Activated T-helper 2 cell treated with anti-CD3 and anti-CD28 coated beads, Interferon-gamma antibody, Interleukin-2, Interleukin-4, amounts not matched to agents 10 μg/mL and 5 μg/mL and 100 μg/mL, durations not matched to agents 14 hours and 24 hours and 36 hours (primary cell): ENCODE results near the gene NBPF3. TPM values are rescaled to one million over a fixed set of nuclear protein-coding genes. Genes with fewer than 3 reads are reported as not detected.

Source experiments
- DNase-seq: peaks from one replicate; pipeline ENCODE4 v3.0.0; 2021; ENCODE audit warnings: low spot score
- H3K27ac Mint-ChIP-seq: one replicate; pipeline ENCODE4 v1.8.0; 2021; ENCODE audit warnings: mixed read lengths
- H3K27me3 Mint-ChIP-seq: one replicate; pipeline ENCODE4 v1.8.0; 2021; ENCODE audit warnings: low read depth, mixed read lengths
- H3K36me3 Mint-ChIP-seq: one replicate; pipeline ENCODE4 v1.8.0; 2021; ENCODE audit warnings: low read depth, mixed read lengths
- H3K4me1 Mint-ChIP-seq: one replicate; pipeline ENCODE4 v1.8.0; 2021; ENCODE audit warnings: low read depth, mixed read lengths
- H3K4me3 Mint-ChIP-seq: one replicate; pipeline ENCODE4 v1.8.0; 2021; ENCODE audit warnings: low read depth, mild to moderate bottlenecking, moderate library complexity, mixed read lengths
- H3K9me3 Mint-ChIP-seq: one replicate; pipeline ENCODE4 v1.8.0; 2021; ENCODE audit warnings: mixed read lengths
- intact Hi-C: fragments of 100-400 bp; cut with micrococcal nuclease; formaldehyde crosslinking; loops from one replicate; pipeline ENCODE4 v1.15.1; 2023
- total RNA-seq: library from RNA; stranded (reverse); gene quantifications from 2 replicates; pipeline ENCODE4 v1.2.3, GENCODE V29; 2022

Gene NBPF3
- total RNA-seq, 1 donor from 2014 or later = 3.9 TPM

GRCh38 chr1:21534146-21534545 lies 94.2 kb downstream of the NBPF3 start:
- no peak overlapping the region for H3K27ac Mint-ChIP-seq
- DNase-seq = no peak
- H3K36me3 Mint-ChIP-seq = no peaks in the 10 kb centered on the region

More at GRCh38 chr1:21534146-21534545, 94.2 kb downstream of the NBPF3 start:
- Mint-ChIP-seq H3K9me3 (no peaks in the 10 kb centered on the region), H3K27me3 (peaks cover 21% of the 10 kb centered on the region), H3K4me1 (no peaks in the 10 kb centered on the region), H3K4me3 (no peak overlapping the region)
- intact Hi-C loops = no loop called here

Other genes starting within 250 kb of the NBPF3 start
- 94.1 and 97.0 TPM in 2 replicates for gene ECE1, start 149.7 kb upstream of the NBPF3 start, total RNA-seq
- not detected in 2 replicates for gene ALPL, start 69.3 kb downstream of the NBPF3 start, total RNA-seq
- gene RAP1GAP, start 229.2 kb downstream of the NBPF3 start, total RNA-seq = 0.46 TPM in 2 replicates